ENCODE data around the gene C14orf132. TPM values are rescaled to one million over a fixed set of nuclear protein-coding genes. Genes with fewer than 3 reads are reported as not detected.

C14orf132 gene
- total RNA-seq, 4 donors from 2014 or later, result 28.3 to 78.3 (median 59.2) TPM

- no peak for DNase-seq (ENCODE audit: extremely low spot score)
- Histone ChIP-seq H3K9me3 (peaks cover 0 to 18% (median 14%) of the 10 kb centered on the region in 4 donors), H3K4me1 (peaks cover 0 to 15% (median 5%) of the 10 kb centered on the region in 4 donors), H3K27ac (replicated peaks in 1 of 4) (no peak overlapping the region), H3K4me3 (no peak overlapping the region), H3K36me3 (no peaks in the 10 kb centered on the region), H3K27me3 (no peaks in the 10 kb centered on the region)
- no peak for TF ChIP-seq POLR2AphosphoS5 (IDR thresholded peaks at IDR 0.05)
- TF ChIP-seq EP300 (IDR thresholded peaks at IDR 0.05), result no peak
- no peak for TF ChIP-seq POLR2A (IDR thresholded peaks at IDR 0.05; ENCODE audit: low read depth)
- no peak for TF ChIP-seq CTCF (IDR thresholded peaks at IDR 0.05)
- 88% methylated on average over 2 of the region's 2 CpGs for WGBS
- intact Hi-C loops (cut with DNase I), result no loop called here
Observed at GRCh38 chr14:96139879-96140278, 100.7 kb downstream of the C14orf132 start.

GRCh38 chr14:96140952-96141351 lies 101.8 kb downstream of the C14orf132 start:
- no peaks in the 10 kb centered on the region for H3K36me3 ChIP-seq
- H3K4me3 ChIP-seq, result no peak overlapping the region
- H3K27me3 ChIP-seq, result no peaks in the 10 kb centered on the region
- no peak for DNase-seq (ENCODE audit: extremely low spot score)
- 81% methylated on average over 5 of the region's 5 CpGs for WGBS
- H3K27ac ChIP-seq (replicated peaks in 1 of 4), result no peak overlapping the region
- peaks cover 0 to 11% (median 6%) of the 10 kb centered on the region in 4 donors for H3K4me1 ChIP-seq
- intact Hi-C loops (cut with DNase I), result no loop called here
- H3K9me3 ChIP-seq, result peaks cover 0 to 18% (median 14%) of the 10 kb centered on the region in 4 donors
- TF ChIP-seq POLR2AphosphoS5 (IDR thresholded peaks at IDR 0.05) (no peak), POLR2A (IDR thresholded peaks at IDR 0.05; ENCODE audit: low read depth) (no peak), CTCF (IDR thresholded peaks at IDR 0.05) (no peak), EP300 (IDR thresholded peaks at IDR 0.05) (no peak)

Small RNAs within 50 kb of the gene (small RNA-seq; reads per million reads assigned to genes)
- 0 reads per million in 3 donors for gene AL137190.1

Other genes starting within 250 kb of the C14orf132 start
- gene TUNAR, start 162.5 kb upstream of the C14orf132 start, total RNA-seq, result under 1 TPM in 1 of 4 donors, not detected in 3; 0.13 TPM
- 10 to 100 TPM in 2 of 4 donors, 1 to 10 TPM in 2; 5.8 to 16.1 (median 10.0) TPM for gene BDKRB2, start 165.5 kb downstream of the C14orf132 start, total RNA-seq
- 1 to 10 TPM in 2 of 4 donors, under 1 TPM in 2; 0.39 to 7.0 (median 1.4) TPM for gene BDKRB1, start 216.8 kb downstream of the C14orf132 start, total RNA-seq

Measured in esophagus muscularis mucosa (tissue), 4 donors.